ENCODE data around the gene C15orf61. TPM values are rescaled to one million over a fixed set of nuclear protein-coding genes. Genes with fewer than 3 reads are reported as not detected.

Gene C15orf61
- total and polyA plus RNA-seq, 2 of the 13 experiments (the other 11 are each of a cell fraction or from before 2014, with no cell fraction given) = 2.1 to 6.6 TPM

DNA sequence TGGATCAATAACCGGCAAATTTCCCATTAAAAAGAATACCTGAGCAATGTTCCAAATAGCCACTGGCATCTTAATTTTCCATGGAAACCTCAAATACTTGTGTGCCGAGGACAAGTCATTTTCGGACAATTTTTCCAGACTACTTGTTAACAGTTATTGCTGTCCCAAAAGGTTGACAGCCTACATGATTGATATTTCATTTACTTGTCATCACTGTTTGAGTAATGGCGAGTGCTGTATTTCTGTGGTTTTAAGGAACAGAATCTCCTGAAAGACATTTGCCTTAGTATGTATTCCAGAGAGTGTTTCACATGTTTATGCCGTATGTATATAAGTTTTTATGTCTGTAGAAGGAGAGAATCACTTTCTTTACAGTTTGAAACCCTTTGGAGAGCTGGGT lies 58.2 kb downstream of the C15orf61 start:
- Histone ChIP-seq H3K4me3 (replicated peaks in 1 of 3; ENCODE audit: insufficient read depth in 1 of 3, low read depth in 2 of 3, low read length in 3 of 3) (no peak overlapping the region), H3K27me3 (ENCODE audit: control insufficient read depth in 1 of 2, insufficient read depth in 2 of 2, low read length in 2 of 2) (no peaks in the 10 kb centered on the region), H2AFZ (ENCODE audit: low read length) (no peak overlapping the region), H3K36me3 (replicated peaks in 1 of 2; ENCODE audit: control insufficient read depth in 1 of 2, insufficient read depth in 2 of 2, low read length in 2 of 2) (no peaks in the 10 kb centered on the region), H3K79me2 (ENCODE audit: insufficient read depth, low read length) (no peaks in the 10 kb centered on the region), H3K9me3 (ENCODE audit: low read length) (no peaks in the 10 kb centered on the region), H3K9ac (ENCODE audit: insufficient read depth, low read depth, low read length) (no peak overlapping the region), H3K4me2 (ENCODE audit: low read depth, low read length) (no peak overlapping the region), H4K20me1 (ENCODE audit: insufficient read depth, low read length) (no peaks in the 10 kb centered on the region; the same call in 1 of the 2 replicates), H3K4me1 (ENCODE audit: insufficient read depth, low read length) (no peaks in the 10 kb centered on the region), H3K27ac (ENCODE audit: extremely low read length, insufficient read depth, low read length) (no peak overlapping the region)
- intact Hi-C loops (cut with micrococcal nuclease; ENCODE audit: unreplicated experiment) = no loop called here
- ChIA-PET CTCF (ENCODE audit: low intra/inter-chr PET ratio, low total read pairs) (no interaction called here), POLR2A (no interaction called here)
- TF ChIP-seq, protein P1, sequence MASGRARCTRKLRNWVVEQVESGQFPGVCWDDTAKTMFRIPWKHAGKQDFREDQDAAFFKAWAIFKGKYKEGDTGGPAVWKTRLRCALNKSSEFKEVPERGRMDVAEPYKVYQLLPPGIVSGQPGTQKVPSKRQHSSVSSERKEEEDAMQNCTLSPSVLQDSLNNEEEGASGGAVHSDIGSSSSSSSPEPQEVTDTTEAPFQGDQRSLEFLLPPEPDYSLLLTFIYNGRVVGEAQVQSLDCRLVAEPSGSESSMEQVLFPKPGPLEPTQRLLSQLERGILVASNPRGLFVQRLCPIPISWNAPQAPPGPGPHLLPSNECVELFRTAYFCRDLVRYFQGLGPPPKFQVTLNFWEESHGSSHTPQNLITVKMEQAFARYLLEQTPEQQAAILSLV (CRISPR knock-in tag; IDR thresholded peaks at IDR 0.05; ENCODE audit: borderline replicate concordance) = no peak
- TF ChIP-seq ZNF256 (CRISPR knock-in tag; conservative IDR thresholded peaks at IDR 0.05) (no peak), YY1 (IDR thresholded peaks at IDR 0.05; ENCODE audit: insufficient read depth, insufficient replicate concordance, low read depth, low read length) (no peak), KDM2A (CRISPR knock-in tag; IDR thresholded peaks at IDR 0.05; ENCODE audit: borderline replicate concordance, low read depth) (no peak), ZNF510 (CRISPR knock-in tag; IDR thresholded peaks at IDR 0.05; ENCODE audit: low read depth) (no peak), PAF1 (CRISPR knock-in tag; IDR thresholded peaks at IDR 0.05) (no peak), CCDC6 (CRISPR knock-in tag; IDR thresholded peaks at IDR 0.05) (no peak), ZBTB7A (CRISPR knock-in tag; IDR thresholded peaks at IDR 0.05) (no peak), ZC3H4 (CRISPR knock-in tag; IDR thresholded peaks at IDR 0.05; ENCODE audit: borderline replicate concordance) (no peak)
- TF ChIP-seq, protein P2, sequence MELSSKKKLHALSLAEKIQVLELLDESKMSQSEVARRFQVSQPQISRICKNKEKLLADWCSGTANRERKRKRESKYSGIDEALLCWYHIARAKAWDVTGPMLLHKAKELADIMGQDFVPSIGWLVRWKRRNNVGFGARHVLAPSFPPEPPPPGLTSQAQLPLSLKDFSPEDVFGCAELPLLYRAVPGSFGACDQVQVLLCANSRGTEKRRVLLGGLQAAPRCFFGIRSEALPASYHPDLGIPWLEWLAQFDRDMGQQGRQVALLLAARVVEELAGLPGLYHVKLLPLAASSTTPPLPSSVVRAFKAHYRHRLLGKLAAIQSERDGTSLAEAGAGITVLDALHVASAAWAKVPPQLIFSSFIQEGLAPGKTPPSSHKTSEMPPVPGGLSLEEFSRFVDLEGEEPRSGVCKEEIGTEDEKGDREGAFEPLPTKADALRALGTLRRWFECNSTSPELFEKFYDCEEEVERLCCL (CRISPR knock-in tag; IDR thresholded peaks at IDR 0.05; ENCODE audit: borderline replicate concordance) = no peak
- TF ChIP-seq, protein P3, sequence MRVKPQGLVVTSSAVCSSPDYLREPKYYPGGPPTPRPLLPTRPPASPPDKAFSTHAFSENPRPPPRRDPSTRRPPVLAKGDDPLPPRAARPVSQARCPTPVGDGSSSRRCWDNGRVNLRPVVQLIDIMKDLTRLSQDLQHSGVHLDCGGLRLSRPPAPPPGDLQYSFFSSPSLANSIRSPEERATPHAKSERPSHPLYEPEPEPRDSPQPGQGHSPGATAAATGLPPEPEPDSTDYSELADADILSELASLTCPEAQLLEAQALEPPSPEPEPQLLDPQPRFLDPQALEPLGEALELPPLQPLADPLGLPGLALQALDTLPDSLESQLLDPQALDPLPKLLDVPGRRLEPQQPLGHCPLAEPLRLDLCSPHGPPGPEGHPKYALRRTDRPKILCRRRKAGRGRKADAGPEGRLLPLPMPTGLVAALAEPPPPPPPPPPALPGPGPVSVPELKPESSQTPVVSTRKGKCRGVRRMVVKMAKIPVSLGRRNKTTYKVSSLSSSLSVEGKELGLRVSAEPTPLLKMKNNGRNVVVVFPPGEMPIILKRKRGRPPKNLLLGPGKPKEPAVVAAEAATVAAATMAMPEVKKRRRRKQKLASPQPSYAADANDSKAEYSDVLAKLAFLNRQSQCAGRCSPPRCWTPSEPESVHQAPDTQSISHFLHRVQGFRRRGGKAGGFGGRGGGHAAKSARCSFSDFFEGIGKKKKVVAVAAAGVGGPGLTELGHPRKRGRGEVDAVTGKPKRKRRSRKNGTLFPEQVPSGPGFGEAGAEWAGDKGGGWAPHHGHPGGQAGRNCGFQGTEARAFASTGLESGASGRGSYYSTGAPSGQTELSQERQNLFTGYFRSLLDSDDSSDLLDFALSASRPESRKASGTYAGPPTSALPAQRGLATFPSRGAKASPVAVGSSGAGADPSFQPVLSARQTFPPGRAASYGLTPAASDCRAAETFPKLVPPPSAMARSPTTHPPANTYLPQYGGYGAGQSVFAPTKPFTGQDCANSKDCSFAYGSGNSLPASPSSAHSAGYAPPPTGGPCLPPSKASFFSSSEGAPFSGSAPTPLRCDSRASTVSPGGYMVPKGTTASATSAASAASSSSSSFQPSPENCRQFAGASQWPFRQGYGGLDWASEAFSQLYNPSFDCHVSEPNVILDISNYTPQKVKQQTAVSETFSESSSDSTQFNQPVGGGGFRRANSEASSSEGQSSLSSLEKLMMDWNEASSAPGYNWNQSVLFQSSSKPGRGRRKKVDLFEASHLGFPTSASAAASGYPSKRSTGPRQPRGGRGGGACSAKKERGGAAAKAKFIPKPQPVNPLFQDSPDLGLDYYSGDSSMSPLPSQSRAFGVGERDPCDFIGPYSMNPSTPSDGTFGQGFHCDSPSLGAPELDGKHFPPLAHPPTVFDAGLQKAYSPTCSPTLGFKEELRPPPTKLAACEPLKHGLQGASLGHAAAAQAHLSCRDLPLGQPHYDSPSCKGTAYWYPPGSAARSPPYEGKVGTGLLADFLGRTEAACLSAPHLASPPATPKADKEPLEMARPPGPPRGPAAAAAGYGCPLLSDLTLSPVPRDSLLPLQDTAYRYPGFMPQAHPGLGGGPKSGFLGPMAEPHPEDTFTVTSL (CRISPR knock-in tag; IDR thresholded peaks at IDR 0.05; ENCODE audit: borderline replicate concordance) = no peak
- TF ChIP-seq, protein P4, sequence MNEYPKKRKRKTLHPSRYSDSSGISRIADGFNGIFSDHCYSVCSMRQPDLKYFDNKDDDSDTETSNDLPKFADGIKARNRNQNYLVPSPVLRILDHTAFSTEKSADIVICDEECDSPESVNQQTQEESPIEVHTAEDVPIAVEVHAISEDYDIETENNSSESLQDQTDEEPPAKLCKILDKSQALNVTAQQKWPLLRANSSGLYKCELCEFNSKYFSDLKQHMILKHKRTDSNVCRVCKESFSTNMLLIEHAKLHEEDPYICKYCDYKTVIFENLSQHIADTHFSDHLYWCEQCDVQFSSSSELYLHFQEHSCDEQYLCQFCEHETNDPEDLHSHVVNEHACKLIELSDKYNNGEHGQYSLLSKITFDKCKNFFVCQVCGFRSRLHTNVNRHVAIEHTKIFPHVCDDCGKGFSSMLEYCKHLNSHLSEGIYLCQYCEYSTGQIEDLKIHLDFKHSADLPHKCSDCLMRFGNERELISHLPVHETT (CRISPR knock-in tag; conservative IDR thresholded peaks at IDR 0.05) = no peak
- WGBS (ENCODE audit: low lambda C conversion rate) = 92% methylated on average over 5 of the region's 5 CpGs
- no peak for DNase-seq (ENCODE audit: low spot score)
- FAIRE-seq = no peak
- BruUV-seq (replicated peaks) = no TSS peak
- in situ Hi-C loops (cut with HindIII; ENCODE audit: extremely low pct_ligation_motif_present, low pct_unique_long_range_greater_than_20kb) = no loop called here
- no peak for ATAC-seq
